Ovary (tissue), 9 donors: Measurements from ENCODE around the gene MADD. TPM values are rescaled to one million over a fixed set of nuclear protein-coding genes. Genes with fewer than 3 reads are reported as not detected.

Experiments used
- DNase-seq, 5 donors: peaks; one replicate each; pipeline ENCODE4 v3.0.0-alpha.2; 2019 to 2020
- H3K27ac ChIP-seq, 2 donors: fragments of 200-600 bp; one replicate each; pipeline versions ENCODE4 v1.5.1 to v1.8.0; 2019 to 2022
- H3K27me3 ChIP-seq: fragments of 200-600 bp; one replicate; pipeline ENCODE4 v1.8.0; 2022
- H3K36me3 ChIP-seq: fragments of 200-600 bp; sonication (generic); one replicate; pipeline ENCODE4 v1.5.1; 2019
- H3K4me1 ChIP-seq: one replicate; pipeline ENCODE4 v1.8.1; 2013; ENCODE audit warnings: mild to moderate bottlenecking, moderate library complexity; ENCODE audit not compliant: insufficient read depth
- H3K4me3 ChIP-seq: fragments of 200-600 bp; sonication (generic); one replicate; pipeline ENCODE4 v1.5.1; 2017
- H3K9me3 ChIP-seq, 2 donors: fragments of 200-600 bp in 1 of 2; sonication (generic) in 1 of 2; one replicate each; pipeline versions ENCODE4 v1.5.1 to v1.8.1; 2013 to 2019; ENCODE audit warnings: mild to moderate bottlenecking in 1 of 2, moderate library complexity in 1 of 2
- EP300 ChIP-seq: sonication (generic); formaldehyde crosslinking; IDR thresholded peaks from one replicate; pipeline ENCODE4 v1.6.1; 2017; ENCODE audit warnings: antibody characterized with exemption
- POLR2A ChIP-seq: fragments of 450-650 bp; IDR thresholded peaks from one replicate; pipeline ENCODE4 v1.6.1; 2017; ENCODE audit warnings: antibody characterized with exemption, mild to moderate bottlenecking, moderate library complexity
- WGBS, 3 donors: extraction: QIAGEN DNeasy Blood & Tissue Kit in 1 of 3; methylation state at CpG; one replicate each; pipeline versions ENCODE4 v1.1.5 to v1.1.7; 2013 to 2017; 5-methylcytosine and 5-hydroxymethylcytosine counted together
- intact Hi-C, 4 donors: fragments of 100-400 bp; cut with DNase I; formaldehyde crosslinking; loops; one replicate each; pipeline versions ENCODE4 v1.11.0 to v1.15.1; 2022 to 2023
- polyA plus RNA-seq, 2 donors: library from polyadenylated mRNA; stranded (reverse); fragments of 200-250 nt in 1 of 2; fragments of 350-450 nt in 1 of 2; fragmentation: Illumina TruSeq in 1 of 2; extraction: RNeasy Lipid Tissue Mini Kit (QIAGEN cat#74804) in 1 of 2; gene quantifications; one replicate each; pipeline ENCODE4 v1.2.3, GENCODE V29; 2013 to 2014
- total RNA-seq, 7 donors: library from RNA; depleted of rRNA in 2 of 7; stranded (reverse); fragments of >200 nt in 2 of 7; fragmentation: NEBNext Ultra II Directional in 3 of 7; extraction: Animal tissue kit (Norgen Biotek cat#: 25700) in 3 of 7; gene quantifications; one replicate each; pipeline versions ENCODE4 v1.1.0 to v1.2.4, GENCODE V29; 2016 to 2023
- TF ChIP-seq, protein P1 (sequence below), 3 donors: fragments of 450-650 bp in 2 of 3; fragments of 200-600 bp in 1 of 3; IDR thresholded peaks; one replicate each; pipeline versions ENCODE4 v1.5.1 to v1.8.0; 2016 to 2022; ENCODE audit warnings: antibody characterized with exemption in 3 of 3, mild to moderate bottlenecking in 1 of 3
- donor health status: DM: no; HTN: no; CAD: no; lungs with moderate emphysema.
- donor health status: DM: no; HTN: no; CAD: no.
- donor health status: Bipolar disorder and iron deficiency.
- donor health status: DM: yes; HTN: yes; CAD: no.
- donor health status: DM: no; HTN: no; CAD: no.
- donor health status: DM: yes; HTN: yes; CAD: no.

Gene MADD
- total and polyA plus RNA-seq, 9 donors, result 20.3 to 53.5 (median 35.4) TPM

DNA sequence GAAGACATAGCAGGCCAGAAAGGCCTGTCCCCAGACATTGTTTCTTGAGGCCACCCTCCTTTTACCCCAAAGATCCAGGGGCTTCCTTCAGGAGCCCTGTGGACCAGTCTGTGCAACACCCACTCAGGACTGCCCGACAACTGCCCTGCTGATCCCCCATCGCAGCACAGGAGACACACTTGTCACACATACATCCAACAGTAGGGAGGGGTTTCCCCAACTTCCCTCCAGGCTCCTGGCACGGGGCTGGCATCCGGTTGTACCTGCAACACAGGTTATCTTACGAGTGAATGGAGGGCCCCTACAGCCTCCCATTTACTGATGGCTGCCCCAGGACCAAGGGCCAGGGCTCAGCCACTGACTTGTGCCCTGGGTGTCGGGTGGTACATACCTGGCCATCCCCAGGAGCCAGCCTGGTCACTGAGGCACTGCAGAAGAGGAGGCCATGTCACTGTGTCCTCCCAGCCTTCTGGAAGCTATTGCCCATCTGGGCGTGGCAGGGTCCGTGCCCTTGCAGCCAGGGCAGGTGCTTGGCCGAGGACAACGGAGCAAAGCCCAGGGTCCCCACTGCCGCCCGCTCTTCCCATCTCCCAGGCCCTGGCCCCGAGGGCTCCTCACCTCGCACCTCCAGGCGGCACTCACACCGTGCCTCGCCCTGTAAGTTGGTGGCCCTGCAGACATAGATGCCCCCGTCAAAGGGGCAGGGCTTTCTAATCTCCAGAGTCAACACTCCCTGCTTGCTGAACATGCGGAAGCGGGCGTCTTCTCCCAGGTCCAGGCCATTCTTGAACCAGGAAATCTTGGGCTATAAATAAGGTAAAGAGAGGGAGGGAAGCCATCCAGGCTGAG is 61.7 kb downstream of the MADD start:
- Histone ChIP-seq H3K27ac (no peak overlapping the region), H3K9me3 (no peaks in the 10 kb centered on the region), H3K4me3 (no peak overlapping the region), H3K36me3 (no peaks in the 10 kb centered on the region), H3K27me3 (no peaks in the 10 kb centered on the region), H3K4me1 (no peaks in the 10 kb centered on the region)
- TF ChIP-seq, protein P1, sequence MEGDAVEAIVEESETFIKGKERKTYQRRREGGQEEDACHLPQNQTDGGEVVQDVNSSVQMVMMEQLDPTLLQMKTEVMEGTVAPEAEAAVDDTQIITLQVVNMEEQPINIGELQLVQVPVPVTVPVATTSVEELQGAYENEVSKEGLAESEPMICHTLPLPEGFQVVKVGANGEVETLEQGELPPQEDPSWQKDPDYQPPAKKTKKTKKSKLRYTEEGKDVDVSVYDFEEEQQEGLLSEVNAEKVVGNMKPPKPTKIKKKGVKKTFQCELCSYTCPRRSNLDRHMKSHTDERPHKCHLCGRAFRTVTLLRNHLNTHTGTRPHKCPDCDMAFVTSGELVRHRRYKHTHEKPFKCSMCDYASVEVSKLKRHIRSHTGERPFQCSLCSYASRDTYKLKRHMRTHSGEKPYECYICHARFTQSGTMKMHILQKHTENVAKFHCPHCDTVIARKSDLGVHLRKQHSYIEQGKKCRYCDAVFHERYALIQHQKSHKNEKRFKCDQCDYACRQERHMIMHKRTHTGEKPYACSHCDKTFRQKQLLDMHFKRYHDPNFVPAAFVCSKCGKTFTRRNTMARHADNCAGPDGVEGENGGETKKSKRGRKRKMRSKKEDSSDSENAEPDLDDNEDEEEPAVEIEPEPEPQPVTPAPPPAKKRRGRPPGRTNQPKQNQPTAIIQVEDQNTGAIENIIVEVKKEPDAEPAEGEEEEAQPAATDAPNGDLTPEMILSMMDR (IDR thresholded peaks at IDR 0.05), result no peak
- DNase-seq, result no peak
- intact Hi-C loops, result no loop called here
- 79 to 83% (median 79%) methylated on average over 17 to 21 of the region's 21 CpGs for WGBS, 3 donors

DNA sequence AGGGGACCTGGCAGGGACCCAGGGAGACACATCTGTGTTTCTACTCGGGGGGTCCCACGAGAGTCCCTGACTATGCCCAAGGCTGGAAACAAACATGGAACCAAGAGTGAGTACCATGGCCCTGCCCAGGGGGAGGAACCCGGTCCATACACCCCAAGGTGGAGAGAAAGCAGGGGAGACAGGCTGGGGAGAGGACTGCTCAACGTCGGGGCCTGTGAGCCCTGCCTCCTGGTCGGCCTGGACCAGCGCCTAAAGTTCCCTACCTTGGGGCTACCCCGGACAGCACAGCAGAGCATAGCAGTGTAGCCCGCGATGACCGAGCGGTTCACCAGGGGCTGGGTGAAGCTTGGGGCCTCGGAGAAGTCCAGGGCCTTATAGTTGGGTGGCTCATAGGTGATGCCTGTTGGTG is 62.4 kb downstream of the MADD start:
- WGBS, 3 donors, result 69 to 75% (median 71%) methylated on average over 13 of the region's 13 CpGs
- Histone ChIP-seq H3K9me3 (no peaks in the 10 kb centered on the region), H3K27me3 (no peaks in the 10 kb centered on the region), H3K27ac (no peak overlapping the region), H3K36me3 (no peaks in the 10 kb centered on the region), H3K4me3 (no peak overlapping the region), H3K4me1 (no peaks in the 10 kb centered on the region)
- no peak for DNase-seq
- intact Hi-C loops, result no loop called here
- TF ChIP-seq POLR2A (no peak), EP300 (no peak)
- TF ChIP-seq, protein P1 (IDR thresholded peaks at IDR 0.05), result no peak

DNA sequence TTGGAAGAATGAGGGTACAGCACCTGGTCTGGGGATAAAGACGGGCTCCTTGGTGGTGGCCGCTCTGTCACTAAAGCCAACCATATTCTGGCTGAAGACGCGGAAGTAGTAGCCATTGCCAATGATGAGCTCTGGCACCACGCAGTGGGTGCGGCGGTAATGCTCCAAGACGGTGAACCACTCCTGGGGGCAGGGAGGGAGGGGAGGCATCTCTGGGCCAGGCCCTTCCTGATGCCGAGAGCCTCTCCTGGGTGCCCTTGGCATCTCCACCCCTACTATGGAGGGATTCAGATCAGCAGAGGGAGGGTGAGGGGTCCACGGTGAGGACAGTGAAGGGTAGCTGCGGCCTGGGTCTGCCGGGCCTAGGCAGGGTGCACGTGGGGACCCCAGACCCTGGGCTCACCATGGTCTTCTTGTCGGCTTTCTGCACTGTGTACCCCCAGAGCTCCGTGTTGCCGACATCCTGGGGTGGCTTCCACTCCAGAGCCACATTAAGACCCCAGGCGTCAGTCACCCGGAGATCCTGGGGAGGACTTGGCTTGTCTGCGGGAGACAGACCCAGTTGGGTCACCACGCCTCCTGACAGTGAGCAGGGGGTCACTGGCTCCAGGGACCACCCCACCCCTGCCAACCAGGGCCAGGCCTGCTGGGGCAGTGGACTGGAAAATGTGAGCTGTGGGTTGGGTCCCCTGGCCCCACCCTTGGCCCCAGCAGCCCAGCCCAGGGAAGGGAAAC is 63.0 kb downstream of the MADD start:
- Histone ChIP-seq H3K36me3 (no peaks in the 10 kb centered on the region), H3K27me3 (no peaks in the 10 kb centered on the region), H3K4me3 (no peak overlapping the region), H3K27ac (no peak overlapping the region), H3K4me1 (no peaks in the 10 kb centered on the region), H3K9me3 (no peaks in the 10 kb centered on the region)
- TF ChIP-seq POLR2A (no peak), EP300 (no peak)
- TF ChIP-seq, protein P1 (IDR thresholded peaks at IDR 0.05), result no peak
- no peak for DNase-seq
- intact Hi-C loops, result no loop called here
- 89 to 92% (median 91%) methylated on average over 20 of the region's 20 CpGs for WGBS, 3 donors

DNA sequence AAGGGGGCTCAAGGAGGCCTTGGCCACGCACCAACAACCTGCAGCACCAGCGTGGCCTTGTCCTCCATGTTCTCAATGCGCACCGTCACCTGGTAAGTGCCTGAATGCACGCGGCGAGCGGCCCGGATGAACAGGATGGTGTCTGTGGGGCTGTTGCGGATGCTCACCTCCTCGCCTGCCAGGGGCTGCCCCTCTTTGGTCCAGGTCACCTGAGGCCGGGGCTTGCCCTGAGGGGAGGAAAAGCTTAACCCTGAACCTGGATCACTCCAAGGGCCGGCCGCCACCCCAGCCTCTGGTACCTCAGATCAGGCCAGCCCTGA is 63.6 kb downstream of the MADD start:
- intact Hi-C loops, result no loop called here
- no peaks in the 10 kb centered on the region for H3K27me3 ChIP-seq
- no peaks in the 10 kb centered on the region for H3K36me3 ChIP-seq
- WGBS, 3 donors, result 88 to 93% (median 88%) methylated on average over 14 of the region's 14 CpGs
- H3K27ac ChIP-seq, result no peak overlapping the region
- H3K9me3 ChIP-seq, result no peaks in the 10 kb centered on the region
- H3K4me3 ChIP-seq, result no peak overlapping the region
- DNase-seq, result no peak
- TF ChIP-seq, protein P1 (IDR thresholded peaks at IDR 0.05), result no peak
- TF ChIP-seq POLR2A (no peak), EP300 (no peak)
- H3K4me1 ChIP-seq, result no peaks in the 10 kb centered on the region
